Measurements from ENCODE around the gene ARRDC4. TPM values are rescaled to one million over a fixed set of nuclear protein-coding genes. Genes with fewer than 3 reads are reported as not detected.

The ARRDC4 gene
- total RNA-seq, 1 donor from 2014 or later, result 8.4 TPM

- DNase-seq (ENCODE audit: extremely low read depth, low read depth, low spot score), result no peak
These were observed 34.7 kb downstream of the ARRDC4 start for GRCh38 chr15:97995192-97995591.

- no peak for DNase-seq (ENCODE audit: extremely low read depth, low read depth, low spot score)
These were observed 35.5 kb downstream of the ARRDC4 start for GRCh38 chr15:97995881-97996603.

GRCh38 chr15:97998307-97999071 lies 38.0 kb downstream of the ARRDC4 start:
- DNase-seq (ENCODE audit: extremely low read depth, low read depth, low spot score), result no peak

GRCh38 chr15:98000249-98001203 lies 40.0 kb downstream of the ARRDC4 start:
- DNase-seq (ENCODE audit: extremely low read depth, low read depth, low spot score), result no peak

- no peak for DNase-seq (ENCODE audit: extremely low read depth, low read depth, low spot score)
These were observed 41.2 kb downstream of the ARRDC4 start for GRCh38 chr15:98001663-98002194.

GRCh38 chr15:98002419-98002818 lies 41.9 kb downstream of the ARRDC4 start:
- no peak for DNase-seq (ENCODE audit: extremely low read depth, low read depth, low spot score)

GRCh38 chr15:98002866-98003265 lies 42.4 kb downstream of the ARRDC4 start:
- DNase-seq (ENCODE audit: extremely low read depth, low read depth, low spot score), result no peak

GRCh38 chr15:98003518-98003917 lies 43.0 kb downstream of the ARRDC4 start:
- no peak for DNase-seq (ENCODE audit: extremely low read depth, low read depth, low spot score)

GRCh38 chr15:98003996-98004395 lies 43.5 kb downstream of the ARRDC4 start:
- no peak for DNase-seq (ENCODE audit: extremely low read depth, low read depth, low spot score)

- DNase-seq (ENCODE audit: extremely low read depth, low read depth, low spot score), result no peak
These were observed 45.2 kb downstream of the ARRDC4 start for GRCh38 chr15:98005659-98006058.

GRCh38 chr15:98009169-98009568 lies 48.7 kb downstream of the ARRDC4 start:
- no peak for DNase-seq (ENCODE audit: extremely low read depth, low read depth, low spot score)

- DNase-seq (ENCODE audit: extremely low read depth, low read depth, low spot score), result no peak
These were observed 49.5 kb downstream of the ARRDC4 start for GRCh38 chr15:98009971-98010370.

- no peak for DNase-seq (ENCODE audit: extremely low read depth, low read depth, low spot score)
These were observed 51.9 kb downstream of the ARRDC4 start for GRCh38 chr15:98012354-98012753.

GRCh38 chr15:98013631-98014030 lies 53.1 kb downstream of the ARRDC4 start:
- DNase-seq (ENCODE audit: extremely low read depth, low read depth, low spot score), result no peak

GRCh38 chr15:98017150-98017964 lies 56.9 kb downstream of the ARRDC4 start:
- no peak for DNase-seq (ENCODE audit: extremely low read depth, low read depth, low spot score)

GRCh38 chr15:98018761-98019351 lies 58.4 kb downstream of the ARRDC4 start:
- DNase-seq (ENCODE audit: extremely low read depth, low read depth, low spot score), result no peak
